ENCODE measurements around the gene USP34.

USP34 gene

DNA sequence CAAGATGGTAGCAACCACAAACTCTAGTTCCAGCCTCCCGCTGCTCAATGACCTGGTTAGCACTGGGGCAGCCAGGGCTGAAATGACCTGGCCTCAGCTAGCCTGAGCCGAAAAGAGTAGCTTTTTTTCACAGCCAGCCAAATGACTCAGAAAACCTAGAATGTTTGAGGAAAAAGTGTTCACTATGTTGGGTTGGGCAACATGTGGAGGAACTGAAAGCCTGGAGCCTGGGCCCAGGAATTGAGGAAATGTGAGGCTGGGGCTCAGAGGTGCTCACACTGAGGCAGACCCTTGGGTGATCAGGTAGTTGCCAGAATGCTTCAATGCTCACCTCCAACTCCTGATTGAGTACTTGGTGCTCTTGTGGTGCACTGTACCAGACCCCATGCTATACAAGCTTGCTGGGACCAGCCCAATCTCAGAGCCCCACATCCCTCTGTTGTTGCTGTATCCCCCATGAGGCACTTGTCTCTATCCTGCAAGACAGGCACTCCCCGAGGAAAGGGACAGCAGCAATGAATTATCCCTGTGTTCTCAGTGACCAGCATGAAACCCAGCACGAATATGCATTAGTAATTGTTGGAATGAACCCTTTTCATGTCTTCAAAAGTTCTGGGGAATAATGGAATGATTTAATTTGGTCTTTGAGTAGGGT lies 116.2 kb downstream of the USP34 start:
- Histone ChIP-seq H3K9ac (ENCODE audit: low read length) (no peak overlapping the region), H3K79me2 (ENCODE audit: low read length) (peaks cover 45% of the 10 kb centered on the region)

GRCh38 chr2:61353909-61354308 lies 117.0 kb downstream of the USP34 start:
- H3K79me2 ChIP-seq (ENCODE audit: low read length) = peaks cover 45% of the 10 kb centered on the region
- no peak for DNase-seq

More for the DNA sequence above, 116.2 kb downstream of the USP34 start:
- H2AFZ ChIP-seq (ENCODE audit: low read length) = no peak overlapping the region
- no peak overlapping the region for H3K4me3 ChIP-seq (ENCODE audit: low read length)
- H3K36me3 ChIP-seq (replicated peaks; ENCODE audit: insufficient read depth, low read length) = peaks cover 15% of the 10 kb centered on the region
- H3K4me2 ChIP-seq (ENCODE audit: low read depth, low read length) = no peak overlapping the region
- no peak for DNase-seq
- no peak overlapping the region for H3K27ac ChIP-seq (ENCODE audit: low read length)
- H3K9me3 ChIP-seq (replicated peaks; ENCODE audit: insufficient read depth, low read length) = no peaks in the 10 kb centered on the region
- TF ChIP-seq, protein P1, sequence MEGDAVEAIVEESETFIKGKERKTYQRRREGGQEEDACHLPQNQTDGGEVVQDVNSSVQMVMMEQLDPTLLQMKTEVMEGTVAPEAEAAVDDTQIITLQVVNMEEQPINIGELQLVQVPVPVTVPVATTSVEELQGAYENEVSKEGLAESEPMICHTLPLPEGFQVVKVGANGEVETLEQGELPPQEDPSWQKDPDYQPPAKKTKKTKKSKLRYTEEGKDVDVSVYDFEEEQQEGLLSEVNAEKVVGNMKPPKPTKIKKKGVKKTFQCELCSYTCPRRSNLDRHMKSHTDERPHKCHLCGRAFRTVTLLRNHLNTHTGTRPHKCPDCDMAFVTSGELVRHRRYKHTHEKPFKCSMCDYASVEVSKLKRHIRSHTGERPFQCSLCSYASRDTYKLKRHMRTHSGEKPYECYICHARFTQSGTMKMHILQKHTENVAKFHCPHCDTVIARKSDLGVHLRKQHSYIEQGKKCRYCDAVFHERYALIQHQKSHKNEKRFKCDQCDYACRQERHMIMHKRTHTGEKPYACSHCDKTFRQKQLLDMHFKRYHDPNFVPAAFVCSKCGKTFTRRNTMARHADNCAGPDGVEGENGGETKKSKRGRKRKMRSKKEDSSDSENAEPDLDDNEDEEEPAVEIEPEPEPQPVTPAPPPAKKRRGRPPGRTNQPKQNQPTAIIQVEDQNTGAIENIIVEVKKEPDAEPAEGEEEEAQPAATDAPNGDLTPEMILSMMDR (IDR thresholded peaks at IDR 0.05; ENCODE audit: low read length) = no peak
- TF ChIP-seq EZH2 (optimal IDR thresholded peaks at IDR 0.05; ENCODE audit: low read depth, low read length) = no peak
- TF ChIP-seq EZH2phosphoT487 (IDR thresholded peaks at IDR 0.05; ENCODE audit: low read length) = no peak
- no peaks in the 10 kb centered on the region for H3K27me3 ChIP-seq (replicated peaks; ENCODE audit: insufficient read depth, low read length)
- H4K20me1 ChIP-seq (ENCODE audit: insufficient read depth, low read length) = no peaks in the 10 kb centered on the region
- no peaks in the 10 kb centered on the region for H3K9me2 ChIP-seq (replicated peaks; ENCODE audit: insufficient read depth, low read length)
- H3K4me1 ChIP-seq (ENCODE audit: low read length) = peaks cover 14% of the 10 kb centered on the region
- H3F3A ChIP-seq (ENCODE audit: insufficient read depth, low read length) = 0 out of 2 replicates have a peak, but pooled peaks cover 4% of the 10 kb centered on the region

GRCh38 chr2:61350777-61351176 lies 120.1 kb downstream of the USP34 start:
- Histone ChIP-seq H3K79me2 (ENCODE audit: low read length) (peaks cover 26% of the 10 kb centered on the region), H3K36me3 (replicated peaks; ENCODE audit: insufficient read depth, low read length) (peaks cover 21% of the 10 kb centered on the region)

More at GRCh38 chr2:61353909-61354308, 117.0 kb downstream of the USP34 start:
- Histone ChIP-seq H2AFZ (ENCODE audit: low read length) (no peak overlapping the region), H3K9me3 (replicated peaks; ENCODE audit: insufficient read depth, low read length) (no peaks in the 10 kb centered on the region), H3K4me1 (ENCODE audit: low read length) (peaks cover 14% of the 10 kb centered on the region), H3K27ac (ENCODE audit: low read length) (no peak overlapping the region), H3F3A (ENCODE audit: insufficient read depth, low read length) (0 out of 2 replicates have a peak, but pooled peaks cover 4% of the 10 kb centered on the region), H3K27me3 (replicated peaks; ENCODE audit: insufficient read depth, low read length) (no peaks in the 10 kb centered on the region), H3K4me3 (ENCODE audit: low read length) (no peak overlapping the region), H3K36me3 (replicated peaks; ENCODE audit: insufficient read depth, low read length) (peaks cover 16% of the 10 kb centered on the region), H4K20me1 (ENCODE audit: insufficient read depth, low read length) (no peaks in the 10 kb centered on the region), H3K9me2 (replicated peaks; ENCODE audit: insufficient read depth, low read length) (no peaks in the 10 kb centered on the region), H3K4me2 (ENCODE audit: low read depth, low read length) (no peak overlapping the region), H3K9ac (ENCODE audit: low read length) (no peak overlapping the region)
- TF ChIP-seq EZH2phosphoT487 (IDR thresholded peaks at IDR 0.05; ENCODE audit: low read length) = no peak
- no peak for TF ChIP-seq EZH2 (optimal IDR thresholded peaks at IDR 0.05; ENCODE audit: low read depth, low read length)

More at GRCh38 chr2:61350777-61351176, 120.1 kb downstream of the USP34 start:
- Histone ChIP-seq H3K4me1 (ENCODE audit: low read length) (no peaks in the 10 kb centered on the region), H3K9me2 (replicated peaks; ENCODE audit: insufficient read depth, low read length) (no peaks in the 10 kb centered on the region), H2AFZ (ENCODE audit: low read length) (no peak overlapping the region), H3F3A (ENCODE audit: insufficient read depth, low read length) (no peaks in the 10 kb centered on the region), H3K9me3 (replicated peaks; ENCODE audit: insufficient read depth, low read length) (no peaks in the 10 kb centered on the region), H3K9ac (ENCODE audit: low read length) (no peak overlapping the region), H3K4me3 (ENCODE audit: low read length) (no peak overlapping the region), H3K27me3 (replicated peaks; ENCODE audit: insufficient read depth, low read length) (no peaks in the 10 kb centered on the region), H3K27ac (ENCODE audit: low read length) (no peak overlapping the region), H3K4me2 (ENCODE audit: low read depth, low read length) (no peak overlapping the region), H4K20me1 (ENCODE audit: insufficient read depth, low read length) (no peaks in the 10 kb centered on the region)
- TF ChIP-seq EZH2phosphoT487 (IDR thresholded peaks at IDR 0.05; ENCODE audit: low read length) (no peak), EZH2 (optimal IDR thresholded peaks at IDR 0.05; ENCODE audit: low read depth, low read length) (no peak)
- TF ChIP-seq, protein P1 (IDR thresholded peaks at IDR 0.05; ENCODE audit: low read length) = no peak
- no peak for DNase-seq

All from MM.1S (cell line).